Testis (tissue), 3 donors: ENCODE measurements around the gene CTIF. TPM values are rescaled to one million over a fixed set of nuclear protein-coding genes. Genes with fewer than 3 reads are reported as not detected.

ENCODE experiments used
- DNase-seq: peaks from one replicate; pipeline ENCODE4 v3.0.0-alpha.2; 2019
- H3K27ac ChIP-seq, 2 donors: fragments of 200-600 bp; sonication (generic); one replicate each; pipeline ENCODE4 v1.5.1; 2019
- H3K27me3 ChIP-seq: fragments of 200-600 bp; sonication (generic); one replicate; pipeline ENCODE4 v1.5.1; 2019
- H3K36me3 ChIP-seq: fragments of 200-600 bp; sonication (generic); one replicate; pipeline ENCODE4 v1.5.1; 2017; ENCODE audit warnings: low read depth; ENCODE audit errors: missing control alignments
- H3K4me1 ChIP-seq: fragments of 200-600 bp; sonication (generic); one replicate; pipeline ENCODE4 v1.5.1; 2019
- H3K4me3 ChIP-seq, 2 donors: fragments of 200-600 bp; sonication (generic); one replicate each; pipeline ENCODE4 v1.5.1; 2017 to 2019
- H3K9me3 ChIP-seq: fragments of 200-600 bp; sonication (generic); one replicate; pipeline ENCODE4 v1.5.1; 2017
- CTCF ChIP-seq, 3 experiments: fragments of 450-650 bp in 2 of 3; fragments of 200-600 bp in 1 of 3; sonication (generic) in 1 of 3; IDR thresholded peaks; one replicate each; pipeline ENCODE4 v1.5.1; 2016 to 2019; ENCODE audit warnings: antibody characterized with exemption in 3 of 3, mild to moderate bottlenecking in 2 of 3, moderate library complexity in 1 of 3
- POLR2A ChIP-seq: fragments of 450-650 bp; IDR thresholded peaks from one replicate; pipeline ENCODE4 v1.6.1; 2017; ENCODE audit warnings: antibody characterized with exemption, mild to moderate bottlenecking, moderate library complexity
- WGBS, 2 donors: methylation state at CpG; one replicate each; pipeline ENCODE4 v1.1.5; 2018; 5-methylcytosine and 5-hydroxymethylcytosine counted together
- intact Hi-C: fragments of 100-400 bp; cut with DNase I; formaldehyde crosslinking; loops from one replicate; pipeline ENCODE4 v1.15.1; 2023; ENCODE audit warnings: low total_unique reads
- polyA plus RNA-seq: library from polyadenylated mRNA; stranded (reverse); fragments of 350-450 nt; fragmentation: Illumina TruSeq; extraction: RNeasy Lipid Tissue Mini Kit (QIAGEN cat#74804); gene quantifications from one replicate; pipeline ENCODE4 v1.2.3, GENCODE V29; 2014; ENCODE audit warnings: low read depth, low replicate concordance; ENCODE audit not compliant: insufficient read depth
- total RNA-seq, 2 donors: library from RNA; depleted of rRNA; stranded (reverse); fragments of >200 nt; gene quantifications; one replicate each; pipeline ENCODE4 v1.2.3, GENCODE V29; 2016

Gene CTIF
- total and polyA plus RNA-seq, 3 donors from 2014 or later = 33.8 to 41.5 (median 35.6) TPM

GRCh38 chr18:48860269-48861180 lies 321.7 kb downstream of the CTIF start:
- Histone ChIP-seq H3K4me3 (no peak overlapping the region), H3K9me3 (no peaks in the 10 kb centered on the region), H3K27me3 (no peaks in the 10 kb centered on the region), H3K36me3 (no peaks in the 10 kb centered on the region), H3K4me1 (no peaks in the 10 kb centered on the region), H3K27ac (no peak overlapping the region)
- DNase-seq = no peak
- intact Hi-C loops = no loop called here
- TF ChIP-seq CTCF (IDR thresholded peaks at IDR 0.05) (no peak), POLR2A (no peak)
- WGBS, 2 donors = 87 to 90% methylated on average over 24 to 28 of the region's 28 CpGs

- Histone ChIP-seq H3K4me3 (no peak overlapping the region), H3K4me1 (no peaks in the 10 kb centered on the region), H3K27me3 (no peaks in the 10 kb centered on the region), H3K27ac (no peak overlapping the region), H3K36me3 (no peaks in the 10 kb centered on the region), H3K9me3 (no peaks in the 10 kb centered on the region)
- no peak for DNase-seq
- 81 to 83% methylated on average over 14 to 15 of the region's 15 CpGs for WGBS, 2 donors
- TF ChIP-seq POLR2A = no peak
- no peak for TF ChIP-seq CTCF (IDR thresholded peaks at IDR 0.05)
- intact Hi-C loops = no loop called here
Measured at GRCh38 chr18:48861181-48861708, 322.4 kb downstream of the CTIF start.

GRCh38 chr18:48862132-48862531 lies 323.3 kb downstream of the CTIF start:
- Histone ChIP-seq H3K36me3 (no peaks in the 10 kb centered on the region), H3K4me3 (no peak overlapping the region), H3K4me1 (no peaks in the 10 kb centered on the region), H3K9me3 (no peaks in the 10 kb centered on the region), H3K27me3 (no peaks in the 10 kb centered on the region), H3K27ac (no peak overlapping the region)
- no peak for DNase-seq
- intact Hi-C loops = no loop called here
- WGBS, 2 donors = 92 to 94% methylated on average over 12 to 16 of the region's 16 CpGs
- TF ChIP-seq POLR2A (no peak), CTCF (IDR thresholded peaks at IDR 0.05) (no peak)

- Histone ChIP-seq H3K9me3 (no peaks in the 10 kb centered on the region), H3K4me3 (no peak overlapping the region), H3K27me3 (no peaks in the 10 kb centered on the region), H3K36me3 (no peaks in the 10 kb centered on the region), H3K27ac (no peak overlapping the region), H3K4me1 (no peaks in the 10 kb centered on the region)
- 89 to 90% methylated on average over 21 to 22 of the region's 22 CpGs for WGBS, 2 donors
- no peak for DNase-seq
- intact Hi-C loops = no loop called here
- TF ChIP-seq CTCF (IDR thresholded peaks at IDR 0.05) (no peak), POLR2A (no peak)
Measured at GRCh38 chr18:48862678-48863270, 323.9 kb downstream of the CTIF start.
